ENCODE measurements around the gene CDR2.
"Not testable (repeated sequence)": the region's sequence is repeated elsewhere in the genome, so short reads cannot be mapped to it uniquely, and the experiment has no call there.

CDR2 gene

GRCh38 chr16:22353191-22353919, 21.1 kb downstream of the CDR2 start:
- H3K4me1 ChIP-seq: peaks cover 17 to 56% (median 32%) of the 10 kb centered on the region in 10 experiments
- H4K20me1 ChIP-seq: peaks cover 0 to 4% (median 0%) of the 10 kb centered on the region in 11 experiments; a peak in 3 of 22 replicates
- H3K27me3 ChIP-seq: no peaks in the 10 kb centered on the region
- H3K27ac ChIP-seq: peak overlapping the region in 7 of 11 experiments; percentile 19 to 80 (median 57); a peak in 12 of 22 replicates
- peaks cover 10 to 69% (median 52%) of the 10 kb centered on the region in 11 experiments for H3K36me3 ChIP-seq
- peaks cover 0 to 8% (median 0%) of the 10 kb centered on the region in 11 experiments; a peak in 1 of 22 replicates for H3K9me3 ChIP-seq (replicated peaks in 1 of 11)
- H3K4me2 ChIP-seq: peak overlapping the region in 6 of 11 experiments; percentile 6 to 79 (median 69); a peak in 12 of 22 replicates
- H3K4me3 ChIP-seq: no peak overlapping the region
- H3K9ac ChIP-seq: peak overlapping the region in 3 of 11 experiments; percentile 23 to 58 (median 51); a peak in 4 of 22 replicates
- no peak for TF ChIP-seq Cebpa-rat (IDR thresholded peaks at IDR 0.05)

GRCh38 chr16:22352723-22353122, 21.7 kb downstream of the CDR2 start:
- H3K4me1 ChIP-seq: peaks cover 11 to 52% (median 26%) of the 10 kb centered on the region in 10 experiments
- no peak overlapping the region for H3K4me3 ChIP-seq
- H3K27me3 ChIP-seq: no peaks in the 10 kb centered on the region
- TF ChIP-seq Cebpa-rat (IDR thresholded peaks at IDR 0.05): no peak
- peak overlapping the region in 1 of 11 experiments; percentile 80; a peak in 3 of 22 replicates for H3K27ac ChIP-seq
- peaks cover 15 to 75% (median 59%) of the 10 kb centered on the region in 11 experiments for H3K36me3 ChIP-seq
- peak overlapping the region in 4 of 11 experiments; percentile 65 to 79 (median 75); a peak in 8 of 22 replicates for H3K4me2 ChIP-seq
- H4K20me1 ChIP-seq: peaks cover 0 to 4% (median 0%) of the 10 kb centered on the region in 11 experiments; a peak in 3 of 22 replicates
- peaks cover 0 to 8% (median 0%) of the 10 kb centered on the region in 11 experiments; a peak in 1 of 22 replicates for H3K9me3 ChIP-seq (replicated peaks in 1 of 11)
- H3K9ac ChIP-seq: no peak overlapping the region

DNA sequence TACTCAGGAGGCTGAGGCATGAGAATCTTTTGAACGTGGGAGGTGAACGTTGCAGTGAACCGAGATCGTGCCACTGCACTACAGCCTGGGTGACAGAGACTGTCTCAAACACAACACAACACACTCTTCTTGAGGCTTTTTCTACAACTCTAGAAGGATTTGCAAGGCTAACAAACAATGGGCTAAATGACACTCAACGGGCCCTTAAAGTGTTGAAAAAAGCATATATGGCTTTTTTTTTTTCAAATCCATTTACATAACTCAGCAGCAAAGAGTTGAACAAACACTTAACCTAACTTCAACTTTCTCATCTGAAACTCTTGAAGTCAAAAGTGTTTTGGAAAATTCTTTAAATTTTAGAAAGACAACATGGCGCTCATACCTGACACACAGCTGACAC, 22.3 kb downstream of the CDR2 start:
- no peak overlapping the region for H3K27ac ChIP-seq
- H3K4me1 ChIP-seq: peaks cover 5 to 52% (median 20%) of the 10 kb centered on the region in 10 experiments
- H3K4me2 ChIP-seq: peak overlapping the region in 2 of 11 experiments; percentile 77 to 79; a peak in 4 of 22 replicates
- no peaks in the 10 kb centered on the region for H3K27me3 ChIP-seq
- H3K36me3 ChIP-seq: peaks cover 19 to 81% (median 64%) of the 10 kb centered on the region in 11 experiments
- no peak overlapping the region for H3K4me3 ChIP-seq
- H3K9me3 ChIP-seq (replicated peaks in 1 of 11): peaks cover 0 to 8% (median 0%) of the 10 kb centered on the region in 11 experiments; a peak in 1 of 22 replicates
- TF ChIP-seq Cebpa-rat (IDR thresholded peaks at IDR 0.05): no peak
- H3K9ac ChIP-seq: no peak overlapping the region
- peaks cover 0 to 4% (median 0%) of the 10 kb centered on the region in 11 experiments; a peak in 5 of 22 replicates for H4K20me1 ChIP-seq

- H3K4me1 ChIP-seq: peaks cover 0 to 61% (median 14%) of the 10 kb centered on the region in 10 experiments; a peak in 13 of 20 replicates
- H3K9ac ChIP-seq; H3K9me3 ChIP-seq (replicated peaks in 1 of 11); H3K27ac ChIP-seq; H3K27me3 ChIP-seq; H3K4me3 ChIP-seq; H3K4me2 ChIP-seq: not testable (repeated sequence)
- H4K20me1 ChIP-seq: peaks cover 0 to 10% (median 0%) of the 10 kb centered on the region in 11 experiments; a peak in 5 of 22 replicates
- H3K36me3 ChIP-seq: peaks cover 23 to 92% (median 73%) of the 10 kb centered on the region in 11 experiments
Measured at GRCh38 chr16:22351017-22351416, 23.4 kb downstream of the CDR2 start.

GRCh38 chr16:22348291-22348690, 26.1 kb downstream of the CDR2 start:
- Histone ChIP-seq H3K27ac (no peak overlapping the region), H3K4me3 (no peak overlapping the region), H3K4me2 (no peak overlapping the region), H3K36me3 (peaks cover 23 to 99% (median 72%) of the 10 kb centered on the region in 11 experiments), H4K20me1 (peaks cover 0 to 12% (median 0%) of the 10 kb centered on the region in 11 experiments; a peak in 5 of 22 replicates), H3K4me1 (peaks cover 0 to 41% (median 4%) of the 10 kb centered on the region in 10 experiments; a peak in 13 of 20 replicates), H3K27me3 (no peaks in the 10 kb centered on the region), H3K9me3 (replicated peaks in 1 of 11) (peaks cover 0 to 8% (median 0%) of the 10 kb centered on the region in 11 experiments; a peak in 1 of 22 replicates), H3K9ac (no peak overlapping the region)
- no peak for TF ChIP-seq Cebpa-rat (IDR thresholded peaks at IDR 0.05)

- Histone ChIP-seq H3K4me1 (peaks cover 0 to 31% (median 0%) of the 10 kb centered on the region in 10 experiments; a peak in 6 of 20 replicates), H3K27me3 (no peaks in the 10 kb centered on the region), H3K4me2 (peak overlapping the region in 2 of 11 experiments; percentile 78 to 85; a peak in 4 of 22 replicates), H3K9ac (no peak overlapping the region), H3K4me3 (no peak overlapping the region), H3K9me3 (replicated peaks in 1 of 11) (peaks cover 0 to 8% (median 0%) of the 10 kb centered on the region in 11 experiments; a peak in 1 of 22 replicates), H3K36me3 (peaks cover 23 to 90% (median 64%) of the 10 kb centered on the region in 11 experiments), H4K20me1 (peaks cover 0 to 12% (median 0%) of the 10 kb centered on the region in 11 experiments; a peak in 3 of 22 replicates), H3K27ac (no peak overlapping the region)
- TF ChIP-seq Cebpa-rat (IDR thresholded peaks at IDR 0.05): no peak
Measured at GRCh38 chr16:22347100-22347820, 27.2 kb downstream of the CDR2 start.

GRCh38 chr16:22346483-22346882, 27.9 kb downstream of the CDR2 start:
- H3K27ac ChIP-seq: no peak overlapping the region
- no peak overlapping the region for H3K9ac ChIP-seq
- TF ChIP-seq Cebpa-rat (IDR thresholded peaks at IDR 0.05): peak in 6 of 11 experiments; percentile 16 to 66 (median 34); a peak in 4 of 22 replicates
- peaks cover 23 to 82% (median 57%) of the 10 kb centered on the region in 11 experiments for H3K36me3 ChIP-seq
- H3K9me3 ChIP-seq (replicated peaks in 1 of 11): peaks cover 0 to 4% (median under 1%) of the 10 kb centered on the region in 11 experiments; a peak in 8 of 22 replicates
- peaks cover 0 to 12% (median 0%) of the 10 kb centered on the region in 11 experiments; a peak in 2 of 22 replicates for H4K20me1 ChIP-seq
- peak overlapping the region in 2 of 11 experiments; percentile 78 to 85; a peak in 4 of 22 replicates for H3K4me2 ChIP-seq
- H3K27me3 ChIP-seq: no peaks in the 10 kb centered on the region
- H3K4me1 ChIP-seq: peaks cover 0 to 26% (median 0%) of the 10 kb centered on the region in 10 experiments; a peak in 6 of 20 replicates
- no peak overlapping the region for H3K4me3 ChIP-seq

- H3K27me3 ChIP-seq: no peaks in the 10 kb centered on the region
- peaks cover 4 to 58% (median 31%) of the 10 kb centered on the region in 11 experiments; a peak in 21 of 22 replicates for H3K36me3 ChIP-seq
- peaks cover 37 to 46% (median 44%) of the 10 kb centered on the region in 11 experiments for H3K9me3 ChIP-seq (replicated peaks in 1 of 11)
- peaks cover 0 to 14% (median 0%) of the 10 kb centered on the region in 10 experiments; a peak in 6 of 20 replicates for H3K4me1 ChIP-seq
- peaks cover 0 to 12% (median 0%) of the 10 kb centered on the region in 11 experiments; a peak in 1 of 22 replicates for H4K20me1 ChIP-seq
- H3K4me3 ChIP-seq: no peak overlapping the region
- TF ChIP-seq Cebpa-rat (IDR thresholded peaks at IDR 0.05): no peak
- no peak overlapping the region for H3K4me2 ChIP-seq
- no peak overlapping the region for H3K9ac ChIP-seq
- no peak overlapping the region for H3K27ac ChIP-seq
Measured at GRCh38 chr16:22342082-22342481, 32.3 kb downstream of the CDR2 start.
